Activated CD8-positive, alpha-beta memory T cell treated with anti-CD3 and anti-CD28 coated beads, Interleukin-2, amount 50 U/mL, for 48 hours (primary cell): ENCODE results near the gene HIPK1.

Experiments used
- DNase-seq: peaks from one replicate; pipeline ENCODE4 v3.0.0-alpha.2; 2020

Gene HIPK1

DNA sequence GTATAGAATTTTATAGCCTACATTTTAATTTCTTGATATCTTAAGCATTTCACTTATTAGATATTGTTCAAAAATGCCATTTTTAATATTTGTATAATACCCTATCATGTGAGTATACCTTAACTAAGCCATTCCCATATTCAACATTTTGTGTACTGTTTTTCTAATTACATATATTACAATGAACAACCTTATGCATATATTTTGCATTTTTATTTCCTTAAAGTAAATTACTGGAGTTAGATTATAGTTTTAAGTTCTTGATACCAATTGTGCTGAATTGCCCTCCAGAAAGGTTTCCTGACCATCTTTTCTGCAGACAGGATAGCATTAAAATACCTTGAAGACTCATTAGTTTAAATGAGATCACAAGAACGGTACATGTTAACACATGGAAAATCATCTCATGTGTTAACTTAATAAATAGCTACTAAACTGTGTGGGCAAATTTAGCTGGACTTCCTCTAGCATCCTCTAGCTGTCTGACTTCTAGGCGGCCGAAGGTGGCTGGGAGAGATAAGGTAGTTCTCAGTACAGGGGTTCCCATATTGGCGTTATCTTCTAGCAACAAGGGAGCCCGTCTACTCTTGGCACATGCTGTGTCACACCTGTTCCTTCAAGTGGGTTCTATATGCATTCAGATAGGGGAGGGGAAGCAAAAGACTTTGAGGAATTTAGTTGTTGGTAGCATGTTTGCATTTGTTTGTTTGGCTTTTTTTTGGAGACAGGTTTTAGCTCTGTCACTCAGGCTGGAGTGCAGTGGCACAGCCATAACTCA is 15.0 kb upstream of the HIPK1 start:
- no peak for DNase-seq

DNA sequence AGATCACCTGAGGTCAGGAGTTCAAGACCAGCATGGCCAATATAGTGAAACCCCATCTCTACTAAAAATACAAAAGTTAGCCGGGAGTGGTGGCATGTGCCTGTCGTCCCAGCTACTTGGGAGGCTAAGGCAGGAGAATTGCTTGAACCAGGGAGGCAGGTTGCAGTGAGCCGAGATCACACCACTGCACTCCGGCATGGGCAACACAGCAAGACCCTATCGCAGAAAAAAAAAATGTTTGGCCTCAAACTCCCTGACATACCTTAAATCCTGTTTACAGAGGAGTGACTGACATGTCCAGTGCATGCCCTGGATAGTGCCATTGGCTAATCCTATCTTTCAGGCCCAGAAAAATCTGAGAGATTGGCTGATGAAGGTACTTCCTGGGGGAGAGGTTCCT is 12.2 kb upstream of the HIPK1 start:
- DNase-seq: no peak

DNA sequence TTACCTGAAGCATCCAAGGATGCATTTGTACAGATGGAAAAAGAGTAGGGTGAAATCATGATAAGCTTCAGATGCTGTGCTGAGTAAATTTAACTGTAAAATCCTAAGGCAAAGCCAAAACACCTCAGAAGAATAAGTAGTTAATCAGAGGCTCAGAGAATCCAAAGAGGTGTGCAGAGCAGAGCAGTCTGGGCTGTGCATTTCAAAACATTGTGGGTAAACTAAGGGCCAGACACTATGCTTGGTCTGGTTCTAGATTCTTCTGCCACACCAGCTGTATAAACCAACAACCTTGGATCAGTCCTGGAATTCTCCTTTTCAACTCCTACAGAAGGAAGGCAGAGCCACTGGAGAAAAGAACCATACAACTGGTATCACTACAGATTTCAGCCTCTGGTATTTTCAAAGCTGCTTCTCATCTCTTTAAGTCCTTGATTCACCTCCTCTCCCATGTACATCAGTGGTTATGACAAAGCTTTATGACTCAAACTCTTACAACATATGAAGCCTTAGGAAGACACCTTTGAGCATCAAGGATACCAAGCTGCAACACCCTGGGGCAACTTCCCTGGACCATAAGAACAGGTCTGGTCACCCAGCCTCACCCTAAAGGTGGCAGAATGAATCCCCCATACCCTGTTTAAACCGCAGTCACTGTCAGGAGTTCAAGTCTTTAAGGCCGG is 11.6 kb upstream of the HIPK1 start:
- no peak for DNase-seq

DNA sequence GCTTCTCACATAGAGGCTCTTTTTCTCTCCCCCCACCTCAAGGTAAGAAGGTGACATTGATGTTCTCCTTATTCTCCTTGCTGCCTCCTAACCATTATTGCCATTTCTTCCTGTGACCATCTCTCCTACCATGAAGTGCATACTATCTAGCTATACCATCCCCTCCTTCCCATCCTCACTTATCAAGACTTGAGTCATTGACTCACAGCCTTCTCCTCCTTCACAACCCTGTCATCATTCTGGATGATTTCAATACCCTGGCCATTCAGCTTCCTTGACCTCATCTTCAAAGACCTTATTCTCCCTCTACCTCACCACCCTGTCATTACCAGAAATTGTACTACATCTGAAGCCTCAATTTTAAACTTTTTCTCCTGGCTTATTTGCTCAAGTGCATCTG is 10.9 kb upstream of the HIPK1 start:
- no peak for DNase-seq

DNA sequence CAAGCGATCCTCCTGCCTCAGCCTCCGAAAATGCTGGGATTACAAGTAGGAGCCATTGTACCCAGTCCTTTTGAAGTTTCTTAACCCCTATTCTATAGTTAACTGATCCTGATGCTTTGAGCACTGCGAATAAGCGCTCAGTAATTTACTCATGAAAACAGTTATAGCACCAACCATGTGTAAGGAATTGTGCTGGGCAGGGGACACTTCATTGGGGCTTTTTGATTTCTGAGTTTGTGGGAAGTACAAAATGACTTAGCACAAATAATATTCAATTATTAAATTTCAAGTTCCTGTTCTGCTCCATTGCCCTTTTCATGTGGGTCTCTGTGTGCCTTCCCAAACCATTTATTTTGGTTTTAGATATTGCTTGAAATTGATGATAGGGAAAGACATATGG is 6.2 kb upstream of the HIPK1 start:
- no peak for DNase-seq

DNA sequence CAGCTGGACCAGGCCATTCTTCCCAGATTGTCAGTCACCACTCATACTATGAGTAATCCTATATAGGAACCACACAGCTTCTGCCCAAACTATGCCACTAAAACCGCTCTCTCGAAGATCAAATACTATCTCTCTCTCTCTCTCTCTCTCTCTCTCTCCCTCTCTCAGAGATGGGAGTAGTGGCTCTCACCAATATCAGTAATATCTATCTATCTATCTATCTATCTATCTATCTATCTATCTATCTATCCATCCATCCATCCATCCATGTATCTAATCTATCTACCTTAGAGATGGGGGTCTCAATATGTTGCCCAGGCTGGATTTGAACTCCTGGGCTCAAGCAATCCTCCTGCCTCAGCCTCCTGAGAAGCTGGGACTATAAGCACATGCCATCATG is 4.7 kb upstream of the HIPK1 start:
- DNase-seq: no peak

DNA sequence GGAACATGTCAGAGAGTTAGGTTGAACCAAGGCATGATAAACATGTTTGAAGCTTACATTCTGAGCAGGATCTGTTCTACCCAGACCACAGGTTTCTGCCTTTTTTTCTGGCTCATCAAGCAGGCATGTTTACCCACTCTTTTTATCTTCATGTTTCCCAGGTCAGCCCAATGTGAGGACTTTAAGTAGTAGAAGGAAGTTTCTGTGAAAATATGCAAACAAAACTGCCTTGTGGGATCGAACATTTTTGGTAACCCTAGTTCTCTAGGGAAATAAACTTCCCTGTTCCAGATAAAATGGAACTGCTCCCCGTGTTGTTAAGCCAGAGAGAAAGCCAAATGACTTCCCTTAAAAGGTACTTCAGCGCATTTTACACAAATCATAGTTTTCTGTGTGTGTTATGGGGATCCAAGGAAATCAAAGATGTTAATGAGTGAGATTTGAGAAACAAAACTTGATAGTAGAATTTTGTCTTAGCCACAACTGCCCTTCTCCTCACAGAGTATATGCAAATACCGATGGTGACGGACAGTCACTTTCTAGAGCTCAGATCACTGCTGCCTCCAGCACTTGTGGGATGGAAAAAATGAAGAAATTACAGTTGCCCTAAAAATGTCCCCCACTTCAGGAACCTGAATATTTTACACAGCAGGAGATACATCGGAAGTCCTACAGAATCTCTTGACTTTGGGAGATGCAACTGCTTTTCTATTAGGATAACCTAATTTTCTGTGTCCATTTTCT is 765 bp upstream of the HIPK1 start:
- no peak for DNase-seq

DNA sequence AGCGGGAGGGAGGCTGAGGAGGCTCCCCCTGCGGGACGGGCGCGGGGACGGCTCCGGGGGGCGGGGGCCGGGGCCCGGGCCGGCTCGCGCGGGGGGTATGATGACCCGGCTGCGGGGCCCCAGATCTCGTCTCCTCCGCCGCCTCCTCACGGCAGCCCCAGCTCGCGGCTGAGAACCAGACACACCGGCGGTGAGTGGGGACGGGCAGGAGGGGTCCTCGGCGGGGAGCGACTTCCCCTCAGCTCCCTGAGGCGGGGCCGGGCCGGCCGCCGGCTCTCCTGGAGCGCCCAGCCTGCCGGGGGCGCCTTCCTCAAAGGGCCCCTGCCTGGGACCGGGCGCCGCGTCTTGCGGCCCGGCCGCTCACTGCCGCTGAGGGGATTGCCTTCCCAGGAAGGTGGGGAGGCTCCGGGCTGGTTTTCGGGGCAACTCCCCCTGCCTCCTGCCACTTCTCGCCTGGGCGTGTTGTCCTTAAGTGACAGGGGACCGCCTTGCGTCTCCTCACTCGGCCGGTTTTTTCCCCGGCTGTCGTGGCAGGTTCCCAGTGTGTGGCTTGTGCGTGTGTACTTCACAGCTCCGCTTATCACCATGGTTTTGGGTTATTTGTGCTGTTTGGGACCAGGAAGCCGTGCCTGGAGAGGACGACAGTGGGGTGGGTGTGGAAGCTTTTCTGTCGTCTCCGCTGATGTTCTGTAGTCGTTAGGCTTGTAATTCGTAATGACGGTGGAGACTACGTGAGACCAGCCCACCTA is 800 bp downstream of the HIPK1 start:
- DNase-seq: peak; percentile 81

DNA sequence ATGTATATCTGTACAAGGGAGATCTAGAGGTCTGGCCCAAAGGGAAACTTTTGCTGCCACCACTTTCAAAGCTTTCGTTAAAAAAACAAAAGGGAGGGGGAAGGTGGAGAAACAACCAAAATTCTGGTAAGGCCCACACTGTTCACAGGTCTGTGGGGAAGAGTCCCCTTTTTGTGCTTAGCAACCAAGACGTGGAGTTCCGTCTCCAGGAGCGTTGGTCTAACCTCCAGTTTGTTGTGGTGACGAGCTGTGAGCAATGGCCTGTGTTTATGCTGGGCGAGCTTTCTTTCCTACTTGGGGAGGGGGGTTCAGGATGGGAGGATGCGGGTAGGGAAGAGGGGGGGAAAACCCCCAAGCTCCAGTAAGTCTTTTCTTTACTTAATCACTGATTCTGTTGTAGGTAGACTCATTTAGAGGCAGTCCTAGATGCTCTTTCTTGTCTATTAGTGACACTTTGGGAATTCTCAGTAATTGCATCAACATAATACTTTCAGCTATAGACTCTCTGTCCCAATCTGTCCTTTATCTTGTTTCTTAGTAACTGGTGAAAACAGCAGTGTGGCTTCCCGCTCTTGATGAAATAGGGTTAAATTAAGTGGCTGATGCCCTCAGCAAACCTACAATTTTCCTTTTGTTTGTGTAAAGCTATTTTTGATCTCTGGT is 1.5 kb downstream of the HIPK1 start:
- DNase-seq: peak; percentile 77

DNA sequence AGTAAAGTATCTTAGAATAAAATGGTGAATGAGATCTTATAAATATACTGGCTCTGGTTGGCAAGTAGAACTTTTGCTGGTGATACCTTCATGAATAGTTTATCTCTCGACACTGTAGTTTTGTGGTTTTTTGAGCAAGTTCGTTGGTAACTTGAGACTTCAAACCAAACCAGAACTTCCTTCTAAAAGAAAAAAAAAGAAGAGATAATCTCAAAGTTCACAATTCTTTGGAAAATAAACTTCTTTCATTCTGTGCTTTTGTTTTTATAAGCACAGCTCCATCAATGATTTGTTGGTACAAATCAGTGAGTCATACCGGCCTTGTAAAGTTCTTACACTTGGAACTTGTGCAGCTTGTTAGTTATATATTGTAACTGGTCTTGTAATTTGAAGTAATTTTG is 2.3 kb downstream of the HIPK1 start:
- no peak for DNase-seq

DNA sequence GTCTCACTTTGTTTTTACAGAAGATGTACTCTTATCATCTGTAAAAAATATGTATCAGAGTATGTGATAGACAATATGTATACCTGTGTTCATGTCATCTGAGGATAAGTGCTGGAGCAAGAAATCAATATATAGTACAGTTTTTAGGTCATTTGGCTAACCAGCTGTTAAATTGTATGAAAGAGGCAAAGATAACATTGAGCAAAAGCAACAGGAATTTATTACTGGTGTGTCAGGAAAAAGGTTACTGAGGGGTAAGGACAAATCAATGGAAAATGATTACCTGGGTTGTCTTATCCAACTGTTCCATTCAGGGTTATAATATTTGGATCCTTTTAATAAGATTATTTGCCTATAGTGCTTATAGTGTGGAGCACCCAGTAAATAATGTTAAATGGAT is 4.9 kb downstream of the HIPK1 start:
- DNase-seq: no peak

DNA sequence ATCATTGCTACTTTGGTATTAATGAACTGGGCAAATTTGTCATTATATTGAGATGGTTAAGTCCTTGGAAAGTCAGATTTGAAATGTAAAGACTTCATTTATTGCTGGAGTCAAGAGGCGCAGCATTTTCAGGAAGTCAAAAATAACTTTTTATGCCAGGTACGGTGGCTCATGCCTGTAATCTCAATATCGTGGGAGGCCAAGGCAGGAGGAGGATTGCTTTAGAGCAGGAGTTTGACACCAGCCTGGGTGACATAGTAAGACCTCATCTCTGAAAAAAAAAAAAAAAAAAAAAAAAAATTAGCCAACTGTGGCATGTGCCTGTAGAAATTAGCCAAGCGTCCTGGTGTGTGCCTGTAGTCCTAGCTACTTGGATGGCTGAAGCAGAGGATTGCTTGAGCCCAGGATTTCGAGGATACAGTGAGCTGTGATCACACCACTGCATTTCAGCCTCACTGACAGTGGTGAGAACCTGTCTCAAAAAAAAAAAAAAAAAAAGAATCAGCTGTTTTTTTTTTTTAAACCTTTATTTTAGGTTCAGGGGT is 5.5 kb downstream of the HIPK1 start:
- DNase-seq: no peak

DNA sequence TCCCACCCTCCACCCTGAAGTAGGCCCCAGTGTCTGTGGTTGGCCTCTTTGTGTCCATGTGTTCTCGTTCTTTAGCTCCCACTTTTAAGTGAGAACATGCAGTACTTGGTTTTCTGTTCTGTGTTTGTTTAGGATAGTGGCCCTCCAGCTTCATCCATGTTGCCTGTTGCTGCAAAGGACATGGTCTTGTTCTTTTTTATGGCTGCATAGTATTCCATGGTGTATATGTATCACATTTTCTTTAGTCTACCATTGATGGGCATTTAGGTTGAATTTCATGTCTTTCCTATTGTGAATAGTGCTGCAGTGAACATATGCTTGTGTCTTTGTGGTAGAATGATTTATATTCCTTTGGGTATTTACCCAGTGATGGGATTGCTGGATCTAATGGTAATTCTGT is 6.1 kb downstream of the HIPK1 start:
- DNase-seq: no peak

DNA sequence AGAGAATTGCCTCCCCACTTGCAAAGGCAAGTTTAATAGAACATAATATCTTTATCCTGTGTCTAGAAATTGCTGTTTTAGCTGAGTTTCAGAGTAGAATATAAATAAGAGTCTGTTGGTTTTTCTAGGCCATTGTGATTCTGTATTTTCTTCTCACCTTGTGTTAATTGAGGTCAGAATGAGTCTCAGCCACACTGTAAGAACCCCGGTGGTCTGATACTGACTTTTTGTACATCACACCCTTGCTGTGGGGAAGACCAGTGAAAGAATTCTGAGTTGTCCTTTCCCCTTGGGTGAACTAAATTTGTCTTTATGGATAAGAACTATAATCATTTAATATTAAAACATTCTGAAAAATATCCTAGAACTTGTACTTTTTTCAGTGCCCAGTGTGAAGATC is 6.8 kb downstream of the HIPK1 start:
- DNase-seq: no peak

DNA sequence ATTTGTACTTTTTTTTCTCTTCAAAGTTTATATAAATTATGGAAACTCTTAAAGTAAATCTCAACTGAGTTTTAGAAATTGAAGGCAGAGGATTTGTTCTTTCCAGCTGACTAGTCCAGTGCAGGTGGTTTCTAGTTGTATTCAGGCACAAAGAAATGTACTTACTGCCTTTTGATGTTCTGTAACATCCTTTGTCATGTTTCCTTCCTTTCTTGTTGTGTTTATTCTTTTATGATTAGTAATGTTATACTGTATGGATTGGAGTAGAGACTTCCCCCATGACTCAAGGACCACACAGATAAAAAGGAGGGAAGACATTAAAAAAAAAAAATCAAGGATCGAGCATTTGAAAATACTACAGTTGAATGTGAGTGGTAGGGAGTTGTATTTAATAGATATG is 8.0 kb downstream of the HIPK1 start:
- DNase-seq: no peak

DNA sequence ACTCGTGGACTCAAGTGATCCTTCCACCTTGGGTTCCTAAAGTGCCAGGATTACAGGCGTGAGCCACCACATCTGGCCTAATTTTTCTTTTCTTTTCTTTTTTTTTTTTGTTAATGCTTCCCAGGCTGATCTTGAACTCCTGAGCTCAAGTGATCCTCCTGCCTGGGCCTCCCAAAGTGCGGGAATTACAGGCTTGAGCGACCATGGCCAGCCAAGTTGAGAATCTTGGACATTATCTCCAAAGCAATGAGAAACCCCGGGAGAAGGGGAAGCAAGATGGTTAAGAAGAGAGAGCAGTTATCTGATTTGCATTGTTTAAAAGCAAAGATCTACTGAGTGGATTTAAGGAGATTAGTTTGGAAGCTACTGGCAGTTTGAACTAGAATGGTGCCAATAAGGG is 9.1 kb downstream of the HIPK1 start:
- DNase-seq: no peak

DNA sequence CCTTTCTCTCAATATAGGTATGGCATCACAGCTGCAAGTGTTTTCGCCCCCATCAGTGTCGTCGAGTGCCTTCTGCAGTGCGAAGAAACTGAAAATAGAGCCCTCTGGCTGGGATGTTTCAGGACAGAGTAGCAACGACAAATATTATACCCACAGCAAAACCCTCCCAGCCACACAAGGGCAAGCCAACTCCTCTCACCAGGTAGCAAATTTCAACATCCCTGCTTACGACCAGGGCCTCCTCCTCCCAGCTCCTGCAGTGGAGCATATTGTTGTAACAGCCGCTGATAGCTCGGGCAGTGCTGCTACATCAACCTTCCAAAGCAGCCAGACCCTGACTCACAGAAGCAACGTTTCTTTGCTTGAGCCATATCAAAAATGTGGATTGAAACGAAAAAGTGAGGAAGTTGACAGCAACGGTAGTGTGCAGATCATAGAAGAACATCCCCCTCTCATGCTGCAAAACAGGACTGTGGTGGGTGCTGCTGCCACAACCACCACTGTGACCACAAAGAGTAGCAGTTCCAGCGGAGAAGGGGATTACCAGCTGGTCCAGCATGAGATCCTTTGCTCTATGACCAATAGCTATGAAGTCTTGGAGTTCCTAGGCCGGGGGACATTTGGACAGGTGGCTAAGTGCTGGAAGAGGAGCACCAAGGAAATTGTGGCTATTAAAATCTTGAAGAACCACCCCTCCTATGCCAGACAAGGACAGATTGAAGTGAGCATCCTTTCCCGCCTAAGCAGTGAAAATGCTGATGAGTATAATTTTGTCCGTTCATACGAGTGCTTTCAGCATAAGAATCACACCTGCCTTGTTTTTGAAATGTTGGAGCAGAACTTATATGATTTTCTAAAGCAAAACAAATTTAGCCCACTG is 11.5 kb downstream of the HIPK1 start:
- DNase-seq: peak; percentile 77

DNA sequence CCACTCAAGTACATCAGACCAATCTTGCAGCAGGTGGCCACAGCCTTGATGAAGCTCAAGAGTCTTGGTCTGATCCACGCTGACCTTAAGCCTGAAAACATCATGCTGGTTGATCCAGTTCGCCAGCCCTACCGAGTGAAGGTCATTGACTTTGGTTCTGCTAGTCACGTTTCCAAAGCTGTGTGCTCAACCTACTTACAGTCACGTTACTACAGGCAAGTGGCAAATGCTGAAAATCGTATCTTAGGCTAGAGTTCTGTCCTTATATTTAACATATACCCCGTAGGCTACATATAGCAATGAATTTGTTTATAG is 12.1 kb downstream of the HIPK1 start:
- no peak for DNase-seq

DNA sequence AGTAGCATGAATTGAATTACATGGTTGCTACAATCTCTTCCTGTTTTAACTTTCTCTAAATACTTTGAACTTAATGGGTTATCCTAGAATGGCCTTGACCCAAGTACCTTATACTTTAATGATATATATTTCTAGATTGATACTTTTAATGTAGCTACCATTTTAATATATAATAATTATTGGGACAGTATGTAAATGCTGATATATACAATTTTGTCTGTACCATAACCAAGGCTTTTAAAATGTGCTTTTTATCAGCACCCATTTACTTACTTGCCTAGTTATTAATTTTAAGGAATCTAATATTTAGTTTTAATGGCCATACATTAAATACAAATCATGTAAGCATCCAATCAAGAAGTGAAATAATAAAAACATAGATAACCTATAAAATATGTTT is 13.4 kb downstream of the HIPK1 start:
- DNase-seq: no peak

DNA sequence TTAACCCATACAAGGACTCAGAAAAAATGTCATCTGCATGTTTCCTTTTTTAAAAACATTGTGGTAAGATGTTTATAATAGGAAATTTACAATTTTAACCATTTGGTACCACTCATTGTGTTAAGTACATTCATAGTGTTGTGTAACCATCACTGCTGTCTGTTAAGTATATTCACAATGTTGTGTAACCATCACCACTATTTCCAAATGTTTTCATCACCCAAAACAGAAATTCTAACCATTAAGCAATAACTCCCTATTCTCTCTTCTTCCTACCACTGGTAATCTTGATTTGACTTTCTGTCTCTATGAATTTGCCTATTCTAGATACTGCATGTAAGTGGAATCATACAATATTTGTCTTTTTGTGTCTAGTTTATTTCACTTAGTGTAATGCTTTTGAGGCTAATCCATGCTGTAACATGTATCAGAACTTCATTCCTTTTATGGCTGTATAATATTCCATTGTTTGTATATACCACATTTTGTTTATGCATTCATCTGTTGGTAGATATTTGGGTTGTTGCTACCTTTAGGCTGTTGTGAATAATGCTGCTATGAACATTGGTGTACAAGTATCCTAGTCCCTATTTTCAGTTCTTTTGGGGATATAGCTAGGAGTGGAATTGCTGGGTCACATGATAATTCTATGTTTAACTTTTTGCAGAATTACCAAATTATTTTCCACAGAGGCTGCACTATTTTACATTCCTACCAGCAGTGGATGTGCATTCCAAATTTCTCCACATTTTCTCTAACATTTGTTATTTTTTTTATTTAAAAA is 14.1 kb downstream of the HIPK1 start:
- DNase-seq: no peak

DNA sequence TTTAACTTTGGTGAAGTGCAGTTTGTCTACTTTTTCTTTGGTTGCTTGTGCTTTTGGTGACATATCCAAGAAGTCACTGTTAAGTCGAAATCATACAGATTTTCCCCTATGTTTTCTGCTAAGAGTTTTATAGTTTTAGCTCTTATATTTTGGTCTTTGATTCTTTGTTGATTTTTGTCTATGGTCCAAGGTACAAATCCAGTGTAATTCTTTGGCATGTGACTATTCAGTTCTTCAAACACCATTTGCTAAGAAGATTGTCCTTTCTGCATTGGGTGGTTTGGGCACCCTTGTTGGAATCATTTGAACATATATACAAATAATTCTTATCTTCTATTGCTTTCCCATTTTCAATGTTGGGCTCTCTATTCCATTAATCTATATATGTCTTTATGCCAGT is 16.2 kb downstream of the HIPK1 start:
- DNase-seq: no peak
